H1 (cell line): ENCODE data around the gene STOML1.

Experiments used
- BRCA1 ChIP-seq: IDR thresholded peaks from 2 replicates; pipeline ENCODE4 v1.6.1; 2012; ENCODE audit warnings: low read depth, low read length, improper control_type of control experiment
- CEBPB ChIP-seq: IDR thresholded peaks from 2 replicates; pipeline ENCODE4 v1.6.1; 2012; ENCODE audit warnings: low read depth, low read length
- EP300 ChIP-seq, 2 experiments: IDR thresholded peaks; 1 replicate in 1 of 2; 2 replicates in 1 of 2; pipeline ENCODE4 v1.6.1; 2011 to 2012; ENCODE audit warnings: low read depth in 2 of 2, low read length in 2 of 2, mild to moderate bottlenecking in 2 of 2, borderline replicate concordance in 1 of 2, inconsistent platforms in 1 of 2, moderate library complexity in 1 of 2
- EZH2 ChIP-seq: fragments of 200-600 bp; sonication (generic); IDR thresholded peaks from 2 replicates; pipeline ENCODE4 v1.7.1; 2012; ENCODE audit warnings: low read depth, mild to moderate bottlenecking, moderate library complexity, low read length, inconsistent platforms; ENCODE audit not compliant: severe bottlenecking
- GABPA ChIP-seq: IDR thresholded peaks from 2 replicates; pipeline ENCODE4 v1.6.1; 2011; ENCODE audit warnings: mild to moderate bottlenecking, low read length, moderate library complexity, borderline replicate concordance; ENCODE audit not compliant: insufficient read depth
- MAFK ChIP-seq: IDR thresholded peaks from 2 replicates; pipeline ENCODE4 v1.6.1; 2012; ENCODE audit warnings: low read depth, mild to moderate bottlenecking, improper control_type of control experiment, low read length
- POLR2A ChIP-seq, 2 experiments: IDR thresholded peaks; 1 replicate in 1 of 2; 2 replicates in 1 of 2; pipeline ENCODE4 v1.6.1; 2011; ENCODE audit warnings: low read depth in 2 of 2, low read length in 2 of 2, mild to moderate bottlenecking in 2 of 2; ENCODE audit errors: control extremely low read depth in 1 of 2
- RAD21 ChIP-seq, 2 experiments: IDR thresholded peaks in 1 of 2; conservative IDR thresholded peaks in 1 of 2; 2 replicates each; pipeline ENCODE4 v1.6.1; 2011; ENCODE audit warnings: low read depth in 2 of 2, low read length in 2 of 2, improper control_type of control experiment in 1 of 2, inconsistent platforms in 1 of 2, mild to moderate bottlenecking in 1 of 2, moderate library complexity in 1 of 2
- SUZ12 ChIP-seq: fragments of 200-600 bp; sonication (generic); IDR thresholded peaks from 2 replicates; pipeline ENCODE4 v1.6.1; 2012; ENCODE audit warnings: mild to moderate bottlenecking, inconsistent platforms, low read length, moderate library complexity, mixed read lengths
- TF ChIP-seq, protein P1 (sequence below), 3 experiments: IDR thresholded peaks; 1 replicate in 2 of 3; 2 replicates in 1 of 3; pipeline versions ENCODE4 v1.5.1 to v1.6.1; 2011; ENCODE audit warnings: low read length in 3 of 3, mild to moderate bottlenecking in 3 of 3, inconsistent platforms in 2 of 3, low read depth in 1 of 3, moderate library complexity in 1 of 3; ENCODE audit not compliant: insufficient read depth in 1 of 3; ENCODE audit errors: control extremely low read depth in 1 of 3
- TF ChIP-seq, protein P2 (sequence below): IDR thresholded peaks from 2 replicates; pipeline ENCODE4 v1.6.1; 2012; ENCODE audit warnings: low read length, inconsistent platforms

DNA sequence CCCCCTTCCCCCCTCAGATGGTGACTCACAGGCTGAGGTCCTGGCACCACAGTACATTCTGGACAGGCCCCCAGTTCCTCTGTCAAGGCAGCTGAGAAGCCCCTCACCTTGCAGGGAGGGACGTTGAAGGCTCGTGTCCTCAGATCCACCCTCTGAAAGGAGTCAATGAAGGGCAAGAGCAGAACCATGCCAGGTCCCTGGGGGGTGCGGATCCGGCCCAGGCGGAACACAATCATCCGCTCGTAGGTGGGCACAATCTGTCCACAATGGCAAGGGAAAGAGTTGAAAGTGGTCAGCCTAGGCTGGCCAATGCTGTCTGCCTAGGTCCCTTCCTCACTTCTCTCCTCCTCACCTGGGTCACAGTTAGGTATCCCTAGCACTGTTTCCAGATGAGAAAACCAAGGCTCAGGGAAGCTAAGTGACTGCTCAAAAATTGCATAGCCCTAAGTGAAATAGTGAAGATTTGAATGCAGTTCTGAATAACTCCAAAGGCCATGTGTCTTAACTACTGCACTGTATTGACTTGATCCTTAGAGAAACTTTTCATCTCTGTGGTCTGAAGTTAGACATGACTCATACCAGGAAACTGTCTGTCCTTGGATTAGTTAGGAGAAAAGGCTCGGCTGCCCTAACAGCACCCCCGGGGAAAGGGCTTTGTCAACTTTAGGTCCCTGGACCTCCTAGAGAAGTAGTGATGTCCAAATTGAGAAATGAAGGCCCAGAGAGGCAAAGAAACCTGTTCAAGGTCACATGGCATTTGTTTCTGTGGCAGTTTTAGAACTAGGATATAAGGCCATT lies 2.9 kb downstream of the STOML1 start:
- TF ChIP-seq, protein P1, sequence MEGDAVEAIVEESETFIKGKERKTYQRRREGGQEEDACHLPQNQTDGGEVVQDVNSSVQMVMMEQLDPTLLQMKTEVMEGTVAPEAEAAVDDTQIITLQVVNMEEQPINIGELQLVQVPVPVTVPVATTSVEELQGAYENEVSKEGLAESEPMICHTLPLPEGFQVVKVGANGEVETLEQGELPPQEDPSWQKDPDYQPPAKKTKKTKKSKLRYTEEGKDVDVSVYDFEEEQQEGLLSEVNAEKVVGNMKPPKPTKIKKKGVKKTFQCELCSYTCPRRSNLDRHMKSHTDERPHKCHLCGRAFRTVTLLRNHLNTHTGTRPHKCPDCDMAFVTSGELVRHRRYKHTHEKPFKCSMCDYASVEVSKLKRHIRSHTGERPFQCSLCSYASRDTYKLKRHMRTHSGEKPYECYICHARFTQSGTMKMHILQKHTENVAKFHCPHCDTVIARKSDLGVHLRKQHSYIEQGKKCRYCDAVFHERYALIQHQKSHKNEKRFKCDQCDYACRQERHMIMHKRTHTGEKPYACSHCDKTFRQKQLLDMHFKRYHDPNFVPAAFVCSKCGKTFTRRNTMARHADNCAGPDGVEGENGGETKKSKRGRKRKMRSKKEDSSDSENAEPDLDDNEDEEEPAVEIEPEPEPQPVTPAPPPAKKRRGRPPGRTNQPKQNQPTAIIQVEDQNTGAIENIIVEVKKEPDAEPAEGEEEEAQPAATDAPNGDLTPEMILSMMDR (IDR thresholded peaks at IDR 0.05; ENCODE audit: control extremely low read depth in 1 of 3, insufficient read depth in 1 of 3, low read depth in 1 of 3, low read length in 3 of 3) = no peak
- TF ChIP-seq EP300 (IDR thresholded peaks at IDR 0.05; ENCODE audit: borderline replicate concordance in 1 of 2, low read depth in 2 of 2, low read length in 2 of 2) (no peak), POLR2A (IDR thresholded peaks at IDR 0.05; ENCODE audit: control extremely low read depth in 1 of 2, low read depth in 2 of 2, low read length in 2 of 2) (no peak), MAFK (no peak), BRCA1 (no peak), EZH2 (no peak), RAD21 (IDR thresholded peaks at IDR 0.05 in 1 of 2, conservative IDR thresholded peaks at IDR 0.05 in 1 of 2; ENCODE audit: low read depth in 2 of 2, low read length in 2 of 2) (no peak), CEBPB (no peak), GABPA (no peak), SUZ12 (no peak)
- TF ChIP-seq, protein P2, sequence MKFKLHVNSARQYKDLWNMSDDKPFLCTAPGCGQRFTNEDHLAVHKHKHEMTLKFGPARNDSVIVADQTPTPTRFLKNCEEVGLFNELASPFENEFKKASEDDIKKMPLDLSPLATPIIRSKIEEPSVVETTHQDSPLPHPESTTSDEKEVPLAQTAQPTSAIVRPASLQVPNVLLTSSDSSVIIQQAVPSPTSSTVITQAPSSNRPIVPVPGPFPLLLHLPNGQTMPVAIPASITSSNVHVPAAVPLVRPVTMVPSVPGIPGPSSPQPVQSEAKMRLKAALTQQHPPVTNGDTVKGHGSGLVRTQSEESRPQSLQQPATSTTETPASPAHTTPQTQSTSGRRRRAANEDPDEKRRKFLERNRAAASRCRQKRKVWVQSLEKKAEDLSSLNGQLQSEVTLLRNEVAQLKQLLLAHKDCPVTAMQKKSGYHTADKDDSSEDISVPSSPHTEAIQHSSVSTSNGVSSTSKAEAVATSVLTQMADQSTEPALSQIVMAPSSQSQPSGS = no peak
